Measurements from ENCODE around the gene GPA33. TPM values are rescaled to one million over a fixed set of nuclear protein-coding genes. Genes with fewer than 3 reads are reported as not detected.

The GPA33 gene
- total and polyA plus RNA-seq, 9 of the 15 experiments (the other 6 are each of a cell fraction or from before 2014, with no cell fraction given) = 0.13 TPM; not detected in 8

GRCh38 chr1:167052389-167052788, 37.8 kb downstream of the GPA33 start (continued):
- TF ChIP-seq CTBP1 (IDR thresholded peaks at IDR 0.05; ENCODE audit: borderline replicate concordance) (peak; percentile 68; the same call in 1 of the 2 replicates), KLF16 (IDR thresholded peaks at IDR 0.05) (peak; percentile 50; the same call in 1 of the 2 replicates)

- Histone ChIP-seq H3K9me1 (ENCODE audit: control insufficient read depth, insufficient read depth, low read length) (no peaks in the 10 kb centered on the region), H3K4me2 (ENCODE audit: insufficient read depth, low read length) (no peak overlapping the region), H3K27ac (ENCODE audit: extremely low read depth, low read depth, low read length) (no peak overlapping the region), H3K9ac (ENCODE audit: insufficient read depth in 1 of 2, low read depth in 2 of 2, low read length in 2 of 2) (no peak overlapping the region), H3K36me3 (ENCODE audit: control insufficient read depth, insufficient read depth, low read length) (no peaks in the 10 kb centered on the region), H4K20me1 (replicated peaks; ENCODE audit: control insufficient read depth, insufficient read depth, low read length) (no peaks in the 10 kb centered on the region), H3K79me2 (ENCODE audit: control insufficient read depth, insufficient read depth, low read length) (no peaks in the 10 kb centered on the region), H3K4me1 (replicated peaks in 1 of 2; ENCODE audit: control insufficient read depth in 2 of 2, insufficient read depth in 2 of 2, low read length in 2 of 2) (no peaks in the 10 kb centered on the region; a peak in 1 of 5 replicates), H3K27me3 (ENCODE audit: control insufficient read depth in 2 of 2, insufficient read depth in 2 of 2, low read length in 2 of 2) (peaks cover 10 to 54% of the 10 kb centered on the region in 2 experiments; a peak in 4 of 5 replicates), H3K4me3 (no peak overlapping the region), H2AFZ (ENCODE audit: low read depth, low read length) (peak overlapping the region; percentile 32; the same call in 1 of the 2 replicates), H3K9me3 (replicated peaks; ENCODE audit: control insufficient read depth, insufficient read depth, low read depth, low read length) (no peaks in the 10 kb centered on the region)
- POLR2A ChIA-PET = interaction anchor here (0.6 to 1.3 kb wide), 2 partner anchors 17 to 18 kb away, joined by 3 to 4 read pairs; no protein-coding TSS in a partner anchor
- 6% methylated on average over 5 of the region's 5 CpGs for WGBS (ENCODE audit: insufficient coverage, low coverage, missing lambda C conversion rate)
- no TSS peak for BruUV-seq (replicated peaks)
- ATAC-seq = no peak
- FAIRE-seq = no peak
- DNase-seq (ENCODE audit: extremely low read depth in 1 of 4, low spot score in 3 of 4) = no peak
- in situ Hi-C loops (cut with MboI) = no loop called here
- CTCF ChIA-PET (ENCODE audit: low intra/inter-chr PET ratio) = no interaction called here
- intact Hi-C loops (cut with micrococcal nuclease) = no loop called here
- TF ChIP-seq MAFF (IDR thresholded peaks at IDR 0.05; ENCODE audit: low read length) (no peak), RBM39 (optimal IDR thresholded peaks at IDR 0.05; ENCODE audit: low read depth, low read length) (no peak), ARID2 (IDR thresholded peaks at IDR 0.05) (no peak), EP300 (IDR thresholded peaks at IDR 0.05; ENCODE audit: low read length) (no peak), TAF1 (IDR thresholded peaks at IDR 0.05; ENCODE audit: control insufficient read depth, extremely low read depth, insufficient read depth, low read length, severe bottlenecking) (no peak), ZBTB12 (CRISPR knock-in tag; IDR thresholded peaks at IDR 0.05) (no peak)
Measured at GRCh38 chr1:167051907-167052306, 38.3 kb downstream of the GPA33 start.
